Upper lobe of right lung (tissue), 1 donor: ENCODE results near the gene RAD51AP2. TPM values are rescaled to one million over a fixed set of nuclear protein-coding genes. Genes with fewer than 3 reads are reported as not detected.

Experiments
- ATAC-seq: fragments of 200-7000 bp; cut with Tn5 transposase; one replicate; pipeline ENCODE4 v1.9.1; 2020; ENCODE audit warnings: mild to moderate bottlenecking, moderate library complexity
- DNase-seq: peaks from one replicate; pipeline ENCODE4 v3.0.0-alpha.2; 2020
- H3K27ac ChIP-seq: fragments of 200-600 bp; one replicate; pipeline ENCODE4 v1.8.0; 2022
- H3K27me3 ChIP-seq: fragments of 200-600 bp; one replicate; pipeline ENCODE4 v1.8.0; 2022; ENCODE audit warnings: mild to moderate bottlenecking
- H3K36me3 ChIP-seq: fragments of 200-600 bp; one replicate; pipeline ENCODE4 v1.8.0; 2022
- H3K4me1 ChIP-seq: fragments of 200-600 bp; one replicate; pipeline ENCODE4 v1.8.0; 2022
- H3K4me3 ChIP-seq: fragments of 200-600 bp; one replicate; pipeline ENCODE4 v1.8.0; 2022; ENCODE audit warnings: mild to moderate bottlenecking
- H3K9me3 ChIP-seq: fragments of 200-600 bp; one replicate; pipeline ENCODE4 v1.8.0; 2022
- CTCF ChIP-seq: fragments of 200-600 bp; IDR thresholded peaks from one replicate; pipeline ENCODE4 v1.8.0; 2022; ENCODE audit warnings: antibody characterized with exemption
- intact Hi-C: fragments of 100-400 bp; cut with DNase I; formaldehyde crosslinking; loops from one replicate; pipeline ENCODE4 v1.11.0; 2022
- total RNA-seq: library from RNA; stranded (reverse); fragmentation: NEBNext Ultra II Directional; extraction: Animal tissue kit (Norgen Biotek cat#: 25700); gene quantifications from one replicate; pipeline ENCODE4 v1.2.1, GENCODE V29; 2021
- donor health status: DM: no; HTN: yes; CAD: no; lungs with severe emphysema.

The RAD51AP2 gene
- total RNA-seq, 1 donor from 2014 or later, result not detected

- intact Hi-C loops, result no loop called here
- Histone ChIP-seq H3K4me1 (peaks cover 8% of the 10 kb centered on the region), H3K9me3 (no peaks in the 10 kb centered on the region), H3K27ac (no peak overlapping the region), H3K36me3 (no peaks in the 10 kb centered on the region), H3K27me3 (peaks cover 83% of the 10 kb centered on the region), H3K4me3 (no peak overlapping the region)
- ATAC-seq (no peak), DNase-seq (no peak)
- TF ChIP-seq CTCF, result no peak
Measured at GRCh38 chr2:17543848-17544247, 25.6 kb upstream of the RAD51AP2 start.

GRCh38 chr2:17543131-17543660 is 25.0 kb upstream of the RAD51AP2 start:
- DNase-seq (no peak), ATAC-seq (no peak)
- no peak overlapping the region for H3K27ac ChIP-seq
- H3K9me3 ChIP-seq, result no peaks in the 10 kb centered on the region
- H3K4me3 ChIP-seq, result no peak overlapping the region
- H3K4me1 ChIP-seq, result peaks cover 10% of the 10 kb centered on the region
- H3K36me3 ChIP-seq, result no peaks in the 10 kb centered on the region
- intact Hi-C loops, result no loop called here
- no peak for TF ChIP-seq CTCF
- peaks cover 82% of the 10 kb centered on the region for H3K27me3 ChIP-seq

- Histone ChIP-seq H3K4me3 (no peak overlapping the region), H3K27ac (no peak overlapping the region), H3K4me1 (peaks cover 10% of the 10 kb centered on the region), H3K9me3 (no peaks in the 10 kb centered on the region), H3K27me3 (peaks cover 85% of the 10 kb centered on the region), H3K36me3 (no peaks in the 10 kb centered on the region)
- ATAC-seq, result no peak
- no peak for DNase-seq
- intact Hi-C loops, result no loop called here
- TF ChIP-seq CTCF, result no peak
Measured at GRCh38 chr2:17542471-17542870, 24.2 kb upstream of the RAD51AP2 start.

- Histone ChIP-seq H3K4me1 (peaks cover 10% of the 10 kb centered on the region), H3K27me3 (peaks cover 81% of the 10 kb centered on the region), H3K36me3 (no peaks in the 10 kb centered on the region), H3K27ac (no peak overlapping the region), H3K9me3 (no peaks in the 10 kb centered on the region), H3K4me3 (peak overlapping the region; percentile 34)
- DNase-seq, result no peak
- intact Hi-C loops, result no loop called here
- TF ChIP-seq CTCF, result no peak
- ATAC-seq, result no peak
Measured at GRCh38 chr2:17541531-17541950, 23.3 kb upstream of the RAD51AP2 start.

GRCh38 chr2:17540813-17541530 is 22.7 kb upstream of the RAD51AP2 start:
- Histone ChIP-seq H3K27ac (no peak overlapping the region), H3K4me3 (peak overlapping the region; percentile 34), H3K27me3 (peaks cover 76% of the 10 kb centered on the region), H3K9me3 (no peaks in the 10 kb centered on the region), H3K36me3 (no peaks in the 10 kb centered on the region), H3K4me1 (peaks cover 10% of the 10 kb centered on the region)
- TF ChIP-seq CTCF, result no peak
- DNase-seq, result no peak
- no peak for ATAC-seq
- intact Hi-C loops, result no loop called here
